Large intestine (tissue), 3 donors: ENCODE measurements around the gene BCAS1. TPM values are rescaled to one million over a fixed set of nuclear protein-coding genes. Genes with fewer than 3 reads are reported as not detected.

ENCODE experiments used
- DNase-seq, 2 donors: peaks; one replicate each; pipeline versions ENCODE4 v3.0.0 to v3.0.0-alpha.2; 2013
- H3K27ac ChIP-seq: one replicate; pipeline ENCODE4 v1.5.1; 2013; ENCODE audit warnings: low read length
- H3K27me3 ChIP-seq: 2 replicates; pipeline ENCODE4 v1.6.1; 2013; ENCODE audit warnings: low read length; ENCODE audit not compliant: control insufficient read depth, insufficient read depth
- H3K36me3 ChIP-seq: 2 replicates; pipeline ENCODE4 v1.6.1; 2013; ENCODE audit warnings: low read length; ENCODE audit not compliant: control insufficient read depth, insufficient read depth
- H3K4me1 ChIP-seq: one replicate; pipeline ENCODE4 v1.6.1; 2013; ENCODE audit warnings: low read length; ENCODE audit not compliant: control insufficient read depth, insufficient read depth
- H3K4me3 ChIP-seq: one replicate; pipeline ENCODE4 v1.5.1; 2013; ENCODE audit warnings: low read length
- H3K9me3 ChIP-seq: one replicate; pipeline ENCODE4 v1.6.1; 2013; ENCODE audit warnings: mild to moderate bottlenecking, low read depth, low read length, moderate library complexity; ENCODE audit not compliant: control insufficient read depth
- WGBS: methylation state at CpG from one replicate; pipeline ENCODE4 v1.1.5; 2013; ENCODE audit warnings: low lambda C conversion rate; ENCODE audit not compliant: insufficient coverage; 5-methylcytosine and 5-hydroxymethylcytosine counted together
- polyA plus RNA-seq: library from polyadenylated mRNA; unstranded; fragments of 120-200 nt; gene quantifications from one replicate; pipeline ENCODE4 v1.2.1, GENCODE V29; 2013

The BCAS1 gene
- polyA plus RNA-seq, 1 donor: 29.2 TPM

- no peaks in the 10 kb centered on the region for H3K4me1 ChIP-seq
- no peak overlapping the region for H3K27ac ChIP-seq
- no peaks in the 10 kb centered on the region for H3K27me3 ChIP-seq
- no peak for DNase-seq
- no peaks in the 10 kb centered on the region for H3K36me3 ChIP-seq
- WGBS: 73% methylated on average over 2 of the region's 3 CpGs
- no peak overlapping the region for H3K4me3 ChIP-seq
- H3K9me3 ChIP-seq: no peaks in the 10 kb centered on the region
Measured at GRCh38 chr20:53964067-53964466, 106.3 kb downstream of the BCAS1 start.

GRCh38 chr20:53963635-53964034 is 106.8 kb downstream of the BCAS1 start:
- Histone ChIP-seq H3K27me3 (no peaks in the 10 kb centered on the region), H3K36me3 (no peaks in the 10 kb centered on the region), H3K4me1 (no peaks in the 10 kb centered on the region), H3K9me3 (no peaks in the 10 kb centered on the region), H3K4me3 (no peak overlapping the region), H3K27ac (no peak overlapping the region)
- no peak for DNase-seq
- no CpG with 5 or more reads among the region's 9 CpGs for WGBS

- H3K9me3 ChIP-seq: no peaks in the 10 kb centered on the region
- WGBS: 100% methylated on average over 1 of the region's 3 CpGs
- no peak for DNase-seq
- H3K4me3 ChIP-seq: no peak overlapping the region
- no peaks in the 10 kb centered on the region for H3K4me1 ChIP-seq
- H3K27me3 ChIP-seq: no peaks in the 10 kb centered on the region
- H3K27ac ChIP-seq: no peak overlapping the region
- H3K36me3 ChIP-seq: no peaks in the 10 kb centered on the region
Measured at GRCh38 chr20:53962388-53962787, 108.0 kb downstream of the BCAS1 start.

GRCh38 chr20:53961527-53961926 is 108.9 kb downstream of the BCAS1 start:
- no peak for DNase-seq
- Histone ChIP-seq H3K27ac (no peak overlapping the region), H3K4me3 (no peak overlapping the region), H3K9me3 (no peaks in the 10 kb centered on the region), H3K4me1 (no peaks in the 10 kb centered on the region), H3K36me3 (no peaks in the 10 kb centered on the region), H3K27me3 (no peaks in the 10 kb centered on the region)
- WGBS: no CpG with 5 or more reads among the region's 4 CpGs

- no peaks in the 10 kb centered on the region for H3K27me3 ChIP-seq
- no peaks in the 10 kb centered on the region for H3K9me3 ChIP-seq
- 23% methylated on average over 1 of the region's 2 CpGs for WGBS
- no peak overlapping the region for H3K4me3 ChIP-seq
- no peak for DNase-seq
- no peaks in the 10 kb centered on the region for H3K36me3 ChIP-seq
- no peak overlapping the region for H3K27ac ChIP-seq
- H3K4me1 ChIP-seq: no peaks in the 10 kb centered on the region
Measured at GRCh38 chr20:53960579-53961272, 109.7 kb downstream of the BCAS1 start.

GRCh38 chr20:53959911-53960578 is 110.3 kb downstream of the BCAS1 start:
- no peaks in the 10 kb centered on the region for H3K36me3 ChIP-seq
- WGBS: no CpG with 5 or more reads among the region's 6 CpGs
- no peaks in the 10 kb centered on the region for H3K4me1 ChIP-seq
- H3K9me3 ChIP-seq: no peaks in the 10 kb centered on the region
- no peak overlapping the region for H3K4me3 ChIP-seq
- no peak overlapping the region for H3K27ac ChIP-seq
- H3K27me3 ChIP-seq: no peaks in the 10 kb centered on the region
- DNase-seq: no peak

GRCh38 chr20:53958260-53958659 is 112.1 kb downstream of the BCAS1 start:
- Histone ChIP-seq H3K9me3 (peaks cover 2% of the 10 kb centered on the region), H3K27ac (no peak overlapping the region), H3K36me3 (no peaks in the 10 kb centered on the region), H3K27me3 (no peaks in the 10 kb centered on the region), H3K4me3 (no peak overlapping the region), H3K4me1 (no peaks in the 10 kb centered on the region)
- DNase-seq: no peak
- WGBS: 80% methylated on average over 1 of the region's 5 CpGs

GRCh38 chr20:53957451-53958172 is 112.8 kb downstream of the BCAS1 start:
- peaks cover 2% of the 10 kb centered on the region for H3K9me3 ChIP-seq
- no peak overlapping the region for H3K4me3 ChIP-seq
- no peaks in the 10 kb centered on the region for H3K27me3 ChIP-seq
- no CpG with 5 or more reads among the region's 2 CpGs for WGBS
- H3K36me3 ChIP-seq: no peaks in the 10 kb centered on the region
- H3K27ac ChIP-seq: no peak overlapping the region
- no peak for DNase-seq
- no peaks in the 10 kb centered on the region for H3K4me1 ChIP-seq

GRCh38 chr20:53956013-53956715 is 114.2 kb downstream of the BCAS1 start:
- peaks cover 2% of the 10 kb centered on the region for H3K9me3 ChIP-seq
- no peaks in the 10 kb centered on the region for H3K27me3 ChIP-seq
- no peak overlapping the region for H3K27ac ChIP-seq
- WGBS: 80% methylated on average over 1 of the region's 4 CpGs
- H3K36me3 ChIP-seq: no peaks in the 10 kb centered on the region
- H3K4me3 ChIP-seq: no peak overlapping the region
- H3K4me1 ChIP-seq: no peaks in the 10 kb centered on the region
- DNase-seq: no peak
